ENCODE results near the gene PLEKHF1.

Gene PLEKHF1

DNA sequence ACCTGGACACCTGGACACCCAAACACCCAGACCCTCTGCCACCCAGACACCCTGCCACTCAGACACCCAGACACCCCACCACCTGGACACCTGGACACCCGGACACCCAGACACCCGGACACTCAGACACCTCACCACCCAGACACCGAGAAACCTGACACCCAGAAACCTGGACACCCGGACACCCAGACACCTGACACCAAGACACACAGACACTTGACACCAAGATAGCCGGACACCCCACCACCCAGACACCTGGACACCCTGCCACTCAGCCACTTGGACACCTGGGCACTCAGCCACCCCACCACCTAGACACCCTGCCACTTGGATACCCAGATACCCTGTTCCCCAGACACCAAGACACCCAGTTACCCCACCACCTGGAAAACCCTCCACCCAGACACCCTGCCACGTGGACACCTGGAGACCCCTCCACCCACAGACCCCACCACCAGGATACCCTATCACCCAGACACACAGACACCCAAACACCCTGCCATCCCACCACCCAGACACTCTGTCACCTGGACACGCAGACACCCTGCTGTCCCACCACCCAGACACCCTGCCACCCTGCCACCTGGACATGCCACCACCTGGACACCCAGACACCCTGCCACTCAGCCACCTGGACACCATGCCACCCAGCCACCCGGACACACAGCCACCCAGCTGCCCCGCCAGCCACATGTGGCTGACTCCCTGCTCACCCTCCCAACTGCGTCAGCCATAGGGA, 32.4 kb downstream of the PLEKHF1 start:
- Histone ChIP-seq H3K4me3 (replicated peaks; ENCODE audit: insufficient read depth, low read length) (no peak overlapping the region), H3K27me3 (ENCODE audit: insufficient read depth, poor library complexity, severe bottlenecking) (no peaks in the 10 kb centered on the region), H3K27ac (replicated peaks) (no peak overlapping the region)
- DNase-seq (ENCODE audit: low read depth in 1 of 2, low spot score in 1 of 2) = no peak
- no peak for TF ChIP-seq SPI1 (IDR thresholded peaks at IDR 0.05; ENCODE audit: borderline replicate concordance, low read depth)
- TF ChIP-seq GABPA (IDR thresholded peaks at IDR 0.05; ENCODE audit: low read depth) = no peak
- TF ChIP-seq, protein P1, sequence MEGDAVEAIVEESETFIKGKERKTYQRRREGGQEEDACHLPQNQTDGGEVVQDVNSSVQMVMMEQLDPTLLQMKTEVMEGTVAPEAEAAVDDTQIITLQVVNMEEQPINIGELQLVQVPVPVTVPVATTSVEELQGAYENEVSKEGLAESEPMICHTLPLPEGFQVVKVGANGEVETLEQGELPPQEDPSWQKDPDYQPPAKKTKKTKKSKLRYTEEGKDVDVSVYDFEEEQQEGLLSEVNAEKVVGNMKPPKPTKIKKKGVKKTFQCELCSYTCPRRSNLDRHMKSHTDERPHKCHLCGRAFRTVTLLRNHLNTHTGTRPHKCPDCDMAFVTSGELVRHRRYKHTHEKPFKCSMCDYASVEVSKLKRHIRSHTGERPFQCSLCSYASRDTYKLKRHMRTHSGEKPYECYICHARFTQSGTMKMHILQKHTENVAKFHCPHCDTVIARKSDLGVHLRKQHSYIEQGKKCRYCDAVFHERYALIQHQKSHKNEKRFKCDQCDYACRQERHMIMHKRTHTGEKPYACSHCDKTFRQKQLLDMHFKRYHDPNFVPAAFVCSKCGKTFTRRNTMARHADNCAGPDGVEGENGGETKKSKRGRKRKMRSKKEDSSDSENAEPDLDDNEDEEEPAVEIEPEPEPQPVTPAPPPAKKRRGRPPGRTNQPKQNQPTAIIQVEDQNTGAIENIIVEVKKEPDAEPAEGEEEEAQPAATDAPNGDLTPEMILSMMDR (IDR thresholded peaks at IDR 0.05; ENCODE audit: insufficient read depth, low read length) = no peak
- TF ChIP-seq, protein P2, sequence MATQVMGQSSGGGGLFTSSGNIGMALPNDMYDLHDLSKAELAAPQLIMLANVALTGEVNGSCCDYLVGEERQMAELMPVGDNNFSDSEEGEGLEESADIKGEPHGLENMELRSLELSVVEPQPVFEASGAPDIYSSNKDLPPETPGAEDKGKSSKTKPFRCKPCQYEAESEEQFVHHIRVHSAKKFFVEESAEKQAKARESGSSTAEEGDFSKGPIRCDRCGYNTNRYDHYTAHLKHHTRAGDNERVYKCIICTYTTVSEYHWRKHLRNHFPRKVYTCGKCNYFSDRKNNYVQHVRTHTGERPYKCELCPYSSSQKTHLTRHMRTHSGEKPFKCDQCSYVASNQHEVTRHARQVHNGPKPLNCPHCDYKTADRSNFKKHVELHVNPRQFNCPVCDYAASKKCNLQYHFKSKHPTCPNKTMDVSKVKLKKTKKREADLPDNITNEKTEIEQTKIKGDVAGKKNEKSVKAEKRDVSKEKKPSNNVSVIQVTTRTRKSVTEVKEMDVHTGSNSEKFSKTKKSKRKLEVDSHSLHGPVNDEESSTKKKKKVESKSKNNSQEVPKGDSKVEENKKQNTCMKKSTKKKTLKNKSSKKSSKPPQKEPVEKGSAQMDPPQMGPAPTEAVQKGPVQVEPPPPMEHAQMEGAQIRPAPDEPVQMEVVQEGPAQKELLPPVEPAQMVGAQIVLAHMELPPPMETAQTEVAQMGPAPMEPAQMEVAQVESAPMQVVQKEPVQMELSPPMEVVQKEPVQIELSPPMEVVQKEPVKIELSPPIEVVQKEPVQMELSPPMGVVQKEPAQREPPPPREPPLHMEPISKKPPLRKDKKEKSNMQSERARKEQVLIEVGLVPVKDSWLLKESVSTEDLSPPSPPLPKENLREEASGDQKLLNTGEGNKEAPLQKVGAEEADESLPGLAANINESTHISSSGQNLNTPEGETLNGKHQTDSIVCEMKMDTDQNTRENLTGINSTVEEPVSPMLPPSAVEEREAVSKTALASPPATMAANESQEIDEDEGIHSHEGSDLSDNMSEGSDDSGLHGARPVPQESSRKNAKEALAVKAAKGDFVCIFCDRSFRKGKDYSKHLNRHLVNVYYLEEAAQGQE (IDR thresholded peaks at IDR 0.05; ENCODE audit: insufficient replicate concordance, low read depth) = no peak

DNA sequence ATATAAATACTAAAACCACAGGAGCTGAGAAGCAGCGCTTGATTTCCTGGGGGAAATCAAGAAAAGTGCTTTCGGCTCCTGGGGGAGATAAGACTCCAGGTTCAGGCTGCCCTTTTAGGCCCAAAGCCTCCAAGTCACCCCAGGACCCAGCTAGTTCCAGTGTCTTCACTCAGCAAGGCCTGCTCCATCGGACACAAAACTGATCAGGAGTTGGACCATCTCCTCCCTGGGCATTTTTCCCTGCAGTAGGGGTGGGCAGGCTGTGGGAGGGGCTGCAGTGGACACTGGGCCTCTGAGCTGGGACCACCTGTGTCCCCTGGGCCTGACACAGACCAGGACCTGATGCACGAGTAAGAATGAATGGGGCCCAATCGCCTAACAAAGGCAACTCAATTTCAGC, 34.6 kb downstream of the PLEKHF1 start:
- H3K27ac ChIP-seq (replicated peaks) = no peak overlapping the region
- no peak for DNase-seq (ENCODE audit: low read depth in 1 of 2, low spot score in 1 of 2)
- no peak for TF ChIP-seq POLR2AphosphoS5 (IDR thresholded peaks at IDR 0.05; ENCODE audit: low read depth)
- TF ChIP-seq, protein P1 (IDR thresholded peaks at IDR 0.05; ENCODE audit: insufficient read depth, low read length) = no peak
- TF ChIP-seq, protein P2 (IDR thresholded peaks at IDR 0.05; ENCODE audit: insufficient replicate concordance, low read depth) = no peak
- no peak for TF ChIP-seq GABPA (IDR thresholded peaks at IDR 0.05; ENCODE audit: low read depth)
- TF ChIP-seq SPI1 (IDR thresholded peaks at IDR 0.05; ENCODE audit: borderline replicate concordance, low read depth) = no peak

DNA sequence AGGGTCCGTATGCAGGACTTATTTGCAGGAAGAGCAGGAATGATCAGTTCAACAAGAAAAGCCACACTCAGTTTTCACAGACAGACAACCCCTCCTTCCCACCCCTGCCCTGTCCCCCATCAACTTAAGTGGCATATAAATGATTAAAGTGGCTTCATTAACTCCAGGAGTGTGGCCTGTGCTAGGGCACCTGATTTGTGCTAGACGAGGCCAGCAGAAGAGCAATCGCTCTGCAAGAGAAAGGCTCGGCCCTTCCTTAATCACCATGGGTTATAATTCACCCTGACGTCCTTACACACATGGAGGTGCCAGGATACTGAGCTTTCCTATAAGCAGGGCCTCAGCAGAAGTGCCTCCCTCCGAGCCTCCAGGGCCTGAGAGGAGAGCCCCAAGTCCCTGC, 35.2 kb downstream of the PLEKHF1 start:
- Histone ChIP-seq H3K27ac (replicated peaks) (no peak overlapping the region), H3K27me3 (ENCODE audit: insufficient read depth, poor library complexity, severe bottlenecking) (no peaks in the 10 kb centered on the region), H3K4me3 (replicated peaks; ENCODE audit: insufficient read depth, low read length) (no peak overlapping the region)
- DNase-seq (ENCODE audit: low read depth in 1 of 2, low spot score in 1 of 2) = no peak
- TF ChIP-seq SPI1 (IDR thresholded peaks at IDR 0.05; ENCODE audit: borderline replicate concordance, low read depth) (no peak), GABPA (IDR thresholded peaks at IDR 0.05; ENCODE audit: low read depth) (no peak), POLR2AphosphoS5 (IDR thresholded peaks at IDR 0.05; ENCODE audit: low read depth) (no peak)
- TF ChIP-seq, protein P2 (IDR thresholded peaks at IDR 0.05; ENCODE audit: insufficient replicate concordance, low read depth) = no peak
- TF ChIP-seq, protein P1 (IDR thresholded peaks at IDR 0.05; ENCODE audit: insufficient read depth, low read length) = no peak

More for the DNA sequence above, 34.6 kb downstream of the PLEKHF1 start:
- Histone ChIP-seq H3K27me3 (ENCODE audit: insufficient read depth, poor library complexity, severe bottlenecking) (no peaks in the 10 kb centered on the region), H3K4me3 (replicated peaks; ENCODE audit: insufficient read depth, low read length) (no peak overlapping the region)
